Tibial nerve (tissue), 4 donors: ENCODE results near the gene KRT80. TPM values are rescaled to one million over a fixed set of nuclear protein-coding genes. Genes with fewer than 3 reads are reported as not detected.

ENCODE experiments used
- DNase-seq, 2 donors: peaks; one replicate each; pipeline ENCODE4 v3.0.0-alpha.2; 2019; ENCODE audit warnings: low spot score in 2 of 2
- H3K27ac ChIP-seq, 4 donors: fragments of 200-600 bp; sonication (generic) in 3 of 4; one replicate each; pipeline ENCODE4 v1.5.1; 2017 to 2019; ENCODE audit warnings: mild to moderate bottlenecking in 1 of 4
- H3K27me3 ChIP-seq, 2 donors: fragments of 200-600 bp; sonication (generic) in 1 of 2; one replicate each; pipeline versions ENCODE4 v1.5.1 to v1.6.0; 2017 to 2019
- H3K36me3 ChIP-seq, 3 donors: fragments of 200-600 bp; sonication (generic); one replicate each; pipeline ENCODE4 v1.5.1; 2018 to 2019
- H3K4me1 ChIP-seq, 4 donors: fragments of 200-600 bp; sonication (generic) in 3 of 4; one replicate each; pipeline ENCODE4 v1.5.1; 2017 to 2019
- H3K4me3 ChIP-seq, 4 donors: fragments of 200-600 bp; sonication (generic) in 3 of 4; one replicate each; pipeline ENCODE4 v1.5.1; 2017 to 2019; ENCODE audit warnings: mild to moderate bottlenecking in 1 of 4, moderate library complexity in 1 of 4
- H3K9me3 ChIP-seq, 4 donors: fragments of 200-600 bp; sonication (generic) in 3 of 4; one replicate each; pipeline ENCODE4 v1.5.1; 2017 to 2019
- EP300 ChIP-seq, 2 donors: sonication (generic); formaldehyde crosslinking; IDR thresholded peaks; one replicate each; pipeline ENCODE4 v1.6.1; 2017; ENCODE audit warnings: antibody characterized with exemption in 2 of 2, mild to moderate bottlenecking in 1 of 2
- POLR2A ChIP-seq, 2 donors: fragments of 450-650 bp; IDR thresholded peaks; one replicate each; pipeline ENCODE4 v1.6.1; 2017; ENCODE audit warnings: antibody characterized with exemption in 2 of 2, mild to moderate bottlenecking in 2 of 2, moderate library complexity in 2 of 2
- WGBS, 2 donors: methylation state at CpG; one replicate each; pipeline ENCODE4 v1.1.5; 2018; 5-methylcytosine and 5-hydroxymethylcytosine counted together
- total RNA-seq, 4 donors: library from RNA; depleted of rRNA; stranded (reverse); fragments of >200 nt; gene quantifications; one replicate each; pipeline ENCODE4 v1.1.0, GENCODE V29; 2016
- TF ChIP-seq, protein P1 (sequence below), 5 experiments: fragments of 200-600 bp in 3 of 5; fragments of 450-650 bp in 2 of 5; sonication (generic) in 3 of 5; IDR thresholded peaks; one replicate each; pipeline ENCODE4 v1.5.1; 2016 to 2019; ENCODE audit warnings: antibody characterized with exemption in 5 of 5, mild to moderate bottlenecking in 3 of 5, moderate library complexity in 2 of 5

KRT80 gene
- total RNA-seq, 4 donors from 2014 or later, result not detected

GRCh38 chr12:52228366-52228765, 36.6 kb upstream of the KRT80 start:
- 64 to 67% methylated on average over 3 of the region's 3 CpGs for WGBS, 2 donors
- H3K27ac ChIP-seq, result no peak overlapping the region
- DNase-seq, result no peak
- peaks cover 0 to 25% of the 10 kb centered on the region in 2 donors for H3K27me3 ChIP-seq
- no peak overlapping the region for H3K4me3 ChIP-seq
- no peaks in the 10 kb centered on the region for H3K36me3 ChIP-seq
- TF ChIP-seq, protein P1, sequence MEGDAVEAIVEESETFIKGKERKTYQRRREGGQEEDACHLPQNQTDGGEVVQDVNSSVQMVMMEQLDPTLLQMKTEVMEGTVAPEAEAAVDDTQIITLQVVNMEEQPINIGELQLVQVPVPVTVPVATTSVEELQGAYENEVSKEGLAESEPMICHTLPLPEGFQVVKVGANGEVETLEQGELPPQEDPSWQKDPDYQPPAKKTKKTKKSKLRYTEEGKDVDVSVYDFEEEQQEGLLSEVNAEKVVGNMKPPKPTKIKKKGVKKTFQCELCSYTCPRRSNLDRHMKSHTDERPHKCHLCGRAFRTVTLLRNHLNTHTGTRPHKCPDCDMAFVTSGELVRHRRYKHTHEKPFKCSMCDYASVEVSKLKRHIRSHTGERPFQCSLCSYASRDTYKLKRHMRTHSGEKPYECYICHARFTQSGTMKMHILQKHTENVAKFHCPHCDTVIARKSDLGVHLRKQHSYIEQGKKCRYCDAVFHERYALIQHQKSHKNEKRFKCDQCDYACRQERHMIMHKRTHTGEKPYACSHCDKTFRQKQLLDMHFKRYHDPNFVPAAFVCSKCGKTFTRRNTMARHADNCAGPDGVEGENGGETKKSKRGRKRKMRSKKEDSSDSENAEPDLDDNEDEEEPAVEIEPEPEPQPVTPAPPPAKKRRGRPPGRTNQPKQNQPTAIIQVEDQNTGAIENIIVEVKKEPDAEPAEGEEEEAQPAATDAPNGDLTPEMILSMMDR (IDR thresholded peaks at IDR 0.05), result no peak
- TF ChIP-seq EP300 (IDR thresholded peaks at IDR 0.05) (no peak), POLR2A (IDR thresholded peaks at IDR 0.05) (no peak)
- peaks cover 0 to 8% (median 1%) of the 10 kb centered on the region in 4 donors for H3K9me3 ChIP-seq
- peaks cover 0 to 26% (median 2%) of the 10 kb centered on the region in 4 donors for H3K4me1 ChIP-seq

DNA sequence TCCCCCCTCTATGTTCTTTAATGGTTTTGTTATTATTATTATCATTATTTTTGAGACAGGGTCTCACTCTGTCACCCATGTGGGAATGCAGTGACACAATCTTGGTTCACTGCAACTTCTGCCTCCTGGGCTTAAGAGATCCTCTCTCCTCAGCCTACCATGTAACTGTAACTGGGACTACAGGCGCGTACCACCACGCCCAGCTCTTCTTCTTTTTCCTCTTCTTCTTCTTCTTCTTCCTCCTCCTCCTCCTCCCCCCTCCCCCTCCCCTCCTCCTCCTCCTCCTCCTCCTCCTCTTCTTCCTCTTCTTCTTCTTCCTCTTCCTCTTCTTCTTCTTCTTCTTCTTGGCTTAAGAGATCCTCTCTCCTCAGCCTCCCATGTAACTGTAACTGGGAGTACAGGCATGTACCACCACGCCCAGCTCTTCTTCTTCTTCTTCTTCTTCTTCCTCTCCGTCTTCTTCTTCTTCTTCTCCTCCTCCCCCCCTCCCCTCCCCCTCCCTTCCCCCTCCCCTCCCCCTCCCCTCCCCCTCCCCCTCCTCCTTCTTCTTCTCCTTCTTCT, 35.9 kb upstream of the KRT80 start:
- H3K36me3 ChIP-seq, result no peaks in the 10 kb centered on the region
- peaks cover 0 to 19% (median 2%) of the 10 kb centered on the region in 4 donors for H3K4me1 ChIP-seq
- peaks cover 0 to 8% (median 1%) of the 10 kb centered on the region in 4 donors for H3K9me3 ChIP-seq
- no peak overlapping the region for H3K4me3 ChIP-seq
- peaks cover 0 to 18% of the 10 kb centered on the region in 2 donors for H3K27me3 ChIP-seq
- 68% methylated on average over 5 of the region's 5 CpGs for WGBS, 2 donors
- H3K27ac ChIP-seq, result no peak overlapping the region
- no peak for DNase-seq
- no peak for TF ChIP-seq EP300 (IDR thresholded peaks at IDR 0.05)
- TF ChIP-seq, protein P1 (IDR thresholded peaks at IDR 0.05), result no peak

DNA sequence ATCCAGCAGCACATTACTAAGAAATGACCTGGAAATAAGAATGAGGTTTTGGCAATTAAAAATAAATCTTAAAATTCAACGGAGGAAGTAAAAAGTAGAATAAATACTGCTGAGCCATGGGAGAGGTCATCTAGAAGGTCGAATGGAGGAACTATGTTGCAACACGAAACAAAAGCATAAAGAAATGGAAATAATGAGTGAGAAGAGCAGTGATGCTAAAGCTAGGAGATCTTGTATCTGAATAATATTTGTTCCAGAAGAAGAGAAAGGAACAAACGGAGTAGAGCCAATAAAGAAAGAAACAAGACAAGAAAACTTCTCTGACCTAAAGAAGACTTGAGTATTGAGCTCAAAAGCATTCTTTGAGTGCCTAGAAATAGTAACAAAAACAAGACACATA, 34.6 kb upstream of the KRT80 start:
- H3K9me3 ChIP-seq, result peaks cover 0 to 8% (median 1%) of the 10 kb centered on the region in 4 donors
- H3K27ac ChIP-seq, result no peak overlapping the region
- no peak for DNase-seq
- H3K27me3 ChIP-seq, result peaks cover 0 to 19% of the 10 kb centered on the region in 2 donors
- H3K36me3 ChIP-seq, result no peaks in the 10 kb centered on the region
- peaks cover 0 to 7% (median 0%) of the 10 kb centered on the region in 4 donors for H3K4me1 ChIP-seq
- WGBS, 2 donors, result 45 to 50% methylated on average over 4 of the region's 4 CpGs
- no peak overlapping the region for H3K4me3 ChIP-seq
- TF ChIP-seq EP300 (IDR thresholded peaks at IDR 0.05), result no peak
- TF ChIP-seq, protein P1 (IDR thresholded peaks at IDR 0.05), result no peak
- TF ChIP-seq POLR2A (IDR thresholded peaks at IDR 0.05), result no peak

DNA sequence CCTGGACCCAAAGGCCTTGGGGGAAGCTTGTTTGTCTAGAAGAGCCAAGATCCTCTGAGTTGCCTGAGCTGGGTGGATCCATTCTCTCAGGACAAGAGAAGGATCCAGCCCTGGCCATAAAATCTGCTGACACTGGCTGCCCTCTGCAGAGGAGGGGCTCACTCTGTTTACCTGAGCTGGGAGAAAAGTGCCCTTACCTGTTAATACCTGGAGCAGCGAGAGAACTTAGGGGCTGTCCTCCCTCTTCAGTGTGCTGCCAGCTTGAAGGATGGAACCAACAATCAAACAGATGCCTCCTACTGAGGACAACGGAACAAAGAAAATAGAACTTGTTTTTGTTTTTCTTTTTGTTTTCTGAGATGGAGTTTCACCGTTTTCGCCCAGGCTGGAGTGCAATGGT, 33.9 kb upstream of the KRT80 start:
- TF ChIP-seq EP300 (IDR thresholded peaks at IDR 0.05) (no peak), POLR2A (IDR thresholded peaks at IDR 0.05) (no peak)
- TF ChIP-seq, protein P1 (IDR thresholded peaks at IDR 0.05), result no peak
- Histone ChIP-seq H3K9me3 (peaks cover 0 to 8% (median 1%) of the 10 kb centered on the region in 4 donors), H3K4me3 (no peak overlapping the region), H3K36me3 (no peaks in the 10 kb centered on the region), H3K4me1 (peaks cover 0 to 5% (median 0%) of the 10 kb centered on the region in 4 donors), H3K27me3 (peaks cover 0 to 20% of the 10 kb centered on the region in 2 donors), H3K27ac (no peak overlapping the region)
- 88 to 92% methylated on average over 4 of the region's 4 CpGs for WGBS, 2 donors
- no peak for DNase-seq

DNA sequence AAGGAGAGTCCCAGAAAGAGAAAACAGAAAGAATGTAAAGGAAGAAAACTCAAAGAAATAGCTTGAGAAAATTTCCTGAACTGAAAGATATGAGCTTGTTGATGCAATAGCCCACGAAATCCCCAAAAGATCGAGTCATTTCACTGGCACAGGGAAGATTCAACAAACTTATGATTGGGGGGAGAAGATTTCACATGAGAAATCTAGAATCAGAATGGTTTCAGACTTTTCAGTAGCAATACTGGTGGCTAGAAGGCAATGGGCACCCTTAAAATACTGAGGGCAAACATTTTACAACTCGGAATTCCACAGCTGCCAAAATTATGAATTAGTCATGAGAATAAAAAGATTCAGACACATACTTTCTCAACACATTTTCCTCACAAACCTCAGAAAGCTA, 32.3 kb upstream of the KRT80 start:
- no peaks in the 10 kb centered on the region for H3K36me3 ChIP-seq
- peaks cover 0 to 20% of the 10 kb centered on the region in 2 donors for H3K27me3 ChIP-seq
- 54 to 75% methylated on average over 3 of the region's 3 CpGs for WGBS, 2 donors
- no peak for DNase-seq
- H3K4me1 ChIP-seq, result no peaks in the 10 kb centered on the region
- TF ChIP-seq POLR2A (IDR thresholded peaks at IDR 0.05) (no peak), EP300 (IDR thresholded peaks at IDR 0.05) (no peak)
- TF ChIP-seq, protein P1 (IDR thresholded peaks at IDR 0.05), result no peak
- H3K9me3 ChIP-seq, result peaks cover 0 to 8% (median 1%) of the 10 kb centered on the region in 4 donors
- no peak overlapping the region for H3K4me3 ChIP-seq
- H3K27ac ChIP-seq, result no peak overlapping the region
